GM18873 (cell line): ENCODE measurements around the gene IGFALS.

Experiments
- ATAC-seq: cut with Tn5 transposase; IDR thresholded peaks from one replicate; pipeline ENCODE4 v1.9.1; 2021; ENCODE audit warnings: mild to moderate bottlenecking, moderate library complexity, moderate number of reproducible peaks; ENCODE audit not compliant: unreplicated experiment, low FRiP score

IGFALS gene

DNA sequence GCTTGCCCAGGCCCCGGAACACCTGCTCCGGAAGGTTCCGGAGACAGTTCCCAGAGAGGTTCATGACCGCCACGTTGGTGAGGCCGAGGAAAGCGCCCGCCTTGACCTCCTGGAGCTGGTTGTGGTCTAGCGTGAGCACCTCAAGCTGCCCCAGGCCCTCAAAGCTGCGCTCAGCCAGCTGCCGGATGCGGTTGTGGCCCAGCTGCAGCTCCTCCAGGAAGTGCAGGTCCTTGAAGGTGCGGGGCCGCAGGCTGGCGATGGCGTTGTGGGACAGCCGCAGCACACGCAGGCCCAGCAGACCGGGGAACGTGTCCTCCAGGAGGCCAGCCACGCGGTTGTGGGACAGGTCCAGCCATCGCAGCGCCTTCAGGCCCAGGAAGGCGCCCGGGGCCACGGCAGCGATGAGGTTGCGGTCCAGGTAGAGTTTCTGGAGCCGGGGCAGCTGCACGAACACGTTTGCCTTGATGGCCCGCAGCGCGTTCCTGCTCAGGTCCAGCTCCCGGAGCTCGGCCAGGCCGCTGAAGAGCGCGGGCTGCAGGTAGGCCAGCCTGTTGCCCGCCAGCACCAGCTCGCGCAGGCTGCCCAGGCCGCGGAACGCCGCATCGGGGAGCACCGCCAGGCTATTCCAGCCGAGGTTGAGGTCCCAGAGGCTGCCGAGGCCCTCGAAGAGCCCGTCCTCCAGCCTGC lies 2.1 kb downstream of the IGFALS start:
- no peak for ATAC-seq

DNA sequence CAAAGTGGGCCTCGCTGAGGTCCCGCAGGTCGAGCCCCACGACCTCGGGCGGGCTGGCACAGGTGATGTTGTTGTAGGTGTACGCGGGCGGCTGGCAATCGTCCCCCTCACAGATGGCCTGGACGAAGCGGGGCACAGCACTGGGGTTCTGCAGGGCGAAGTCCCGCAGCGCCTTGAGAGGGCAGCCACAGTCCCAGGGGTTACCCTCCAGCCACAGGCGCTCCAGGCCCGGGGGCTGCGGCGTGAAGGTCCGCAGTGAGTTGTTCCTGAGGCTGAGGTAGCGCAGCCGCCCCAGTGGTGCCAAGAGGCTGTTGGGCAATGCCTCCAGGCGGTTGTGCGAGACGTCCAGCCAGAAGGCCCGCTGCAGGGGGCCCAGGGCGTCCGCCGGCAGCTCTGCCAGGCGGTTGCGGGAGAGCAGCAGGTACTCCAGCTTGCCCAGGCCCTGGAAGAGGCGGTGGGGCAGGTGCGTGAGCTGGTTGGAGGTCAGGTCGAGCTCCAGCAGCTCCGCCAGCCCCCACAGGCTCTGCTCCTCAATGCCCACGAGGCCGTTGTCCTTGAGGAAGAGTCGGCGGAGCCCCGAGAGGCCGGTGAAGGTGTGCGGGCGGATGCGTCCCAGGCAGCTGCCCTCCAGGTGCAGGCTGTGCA lies 2.8 kb downstream of the IGFALS start:
- no peak for ATAC-seq

DNA sequence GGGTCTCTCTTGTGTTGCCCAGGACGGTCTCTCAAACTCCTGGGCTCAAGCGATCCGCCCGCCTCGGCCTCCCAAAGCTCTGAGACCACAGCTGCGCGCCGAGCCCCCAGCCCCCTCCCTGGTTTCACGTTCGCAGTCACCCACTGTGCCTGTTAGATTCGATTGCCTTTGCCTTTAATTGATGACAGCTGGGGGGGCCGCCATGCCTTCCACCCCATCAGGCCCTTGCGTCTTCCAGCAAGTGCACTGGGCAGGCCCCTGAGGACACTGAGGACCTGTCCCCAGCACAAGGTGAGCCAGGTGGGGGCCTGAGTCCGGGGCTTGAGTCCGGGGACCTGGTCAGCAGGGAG lies 3.3 kb downstream of the IGFALS start:
- ATAC-seq: no peak

DNA sequence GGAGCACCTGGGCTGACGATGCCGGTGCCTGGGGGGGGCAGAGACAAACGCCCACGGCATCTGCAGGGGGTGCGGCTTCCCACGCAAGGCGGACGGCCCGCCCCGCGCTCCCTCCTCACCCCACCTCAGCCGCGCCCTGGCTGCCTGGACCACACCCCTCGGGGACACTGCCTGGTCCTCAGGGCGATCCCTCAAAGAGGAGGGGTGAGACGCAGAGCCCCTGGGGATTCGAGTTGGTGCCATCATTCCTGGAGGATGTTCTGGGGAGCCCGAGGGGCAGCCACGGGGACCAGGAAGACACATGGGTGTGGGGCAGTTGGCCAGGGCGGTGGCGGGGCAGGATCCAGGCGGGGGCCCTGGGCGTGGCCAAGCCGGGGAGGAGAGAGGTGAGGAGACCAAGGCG lies 3.9 kb downstream of the IGFALS start:
- ATAC-seq: no peak

DNA sequence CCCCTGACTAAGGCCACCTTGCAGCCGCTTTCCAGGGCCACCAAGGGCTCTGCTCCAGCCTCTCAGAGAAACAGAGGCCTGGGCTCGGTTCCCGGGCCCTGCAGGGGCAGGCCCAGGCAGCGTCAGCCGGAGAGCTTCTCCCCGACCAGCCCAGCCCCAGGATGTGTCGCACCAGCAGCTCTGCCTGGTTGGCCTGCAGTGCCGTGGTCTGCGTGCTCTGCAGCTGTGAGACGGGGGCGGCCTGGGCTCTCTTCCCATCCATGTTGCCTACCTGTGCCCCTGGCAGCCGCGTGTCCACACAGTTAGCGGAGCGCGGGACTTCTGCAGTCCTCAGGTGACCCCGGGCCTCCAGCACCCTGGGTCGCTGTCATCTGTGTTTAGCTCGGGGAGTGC lies 4.8 kb downstream of the IGFALS start:
- ATAC-seq: no peak

DNA sequence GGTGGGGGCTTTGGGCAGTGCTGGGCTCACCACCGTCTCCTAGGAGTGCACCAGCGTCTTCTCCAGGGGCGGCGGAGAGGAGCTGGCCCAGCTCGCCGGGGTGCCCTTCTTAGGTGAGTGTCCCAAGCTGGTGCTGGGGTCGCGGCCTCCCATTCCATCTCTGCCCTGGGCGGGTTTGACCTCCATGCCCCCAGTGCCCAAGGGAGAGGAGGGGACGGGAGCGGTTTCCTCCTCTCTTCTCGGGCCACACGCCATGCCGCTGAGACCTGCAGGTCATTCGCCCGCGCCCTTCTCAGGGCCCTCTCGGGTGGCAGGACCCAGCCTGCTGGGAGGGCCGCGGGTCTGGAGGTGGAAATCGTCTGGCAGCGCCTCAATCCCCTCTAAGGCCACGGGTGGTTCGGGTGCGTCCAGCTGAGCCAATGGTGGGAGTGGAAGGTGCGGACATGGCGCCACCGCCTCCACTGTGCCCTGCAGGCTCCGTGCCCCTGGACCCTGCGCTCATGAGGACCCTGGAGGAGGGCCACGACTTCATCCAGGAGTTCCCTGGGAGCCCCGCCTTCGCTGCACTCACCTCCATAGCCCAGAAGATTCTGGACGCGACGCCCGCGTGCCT lies 5.3 kb downstream of the IGFALS start:
- ATAC-seq: no peak

DNA sequence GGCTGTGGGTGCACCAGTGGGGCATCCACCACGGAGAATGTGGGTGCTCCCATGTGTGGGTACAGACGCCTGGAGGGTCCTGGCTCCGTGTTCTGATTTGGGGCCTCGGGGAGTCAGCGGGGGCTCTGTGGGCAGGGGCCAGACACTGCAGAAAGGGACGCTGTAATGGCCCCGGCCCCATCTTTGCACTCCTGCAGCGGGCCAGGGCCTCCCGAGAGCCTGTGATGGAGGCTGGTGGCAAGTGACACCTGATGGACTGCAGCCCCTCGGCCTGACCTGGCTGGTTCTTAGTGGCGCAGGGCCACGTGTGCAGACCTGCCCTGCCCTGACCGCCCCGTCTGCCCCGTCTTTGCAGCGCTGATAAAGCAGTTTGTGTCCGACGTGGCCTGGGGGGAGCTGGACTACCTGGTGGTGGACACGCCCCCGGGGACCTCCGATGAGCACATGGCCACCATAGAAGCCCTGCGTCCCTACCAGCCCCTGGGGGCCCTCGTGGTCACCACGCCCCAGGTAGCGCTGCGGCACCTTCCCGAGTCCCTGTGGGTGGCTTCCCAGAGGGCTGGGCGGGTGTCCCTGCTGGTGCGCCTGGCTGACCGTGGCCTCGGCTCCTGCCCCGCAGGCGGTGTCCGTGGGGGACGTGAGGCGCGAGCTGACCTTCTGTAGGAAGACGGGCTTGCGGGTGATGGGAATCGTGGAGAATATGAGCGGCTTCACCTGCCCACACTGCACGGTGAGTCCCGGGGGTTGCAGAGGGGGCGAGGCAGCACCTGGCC lies 6.0 kb downstream of the IGFALS start:
- no peak for ATAC-seq

DNA sequence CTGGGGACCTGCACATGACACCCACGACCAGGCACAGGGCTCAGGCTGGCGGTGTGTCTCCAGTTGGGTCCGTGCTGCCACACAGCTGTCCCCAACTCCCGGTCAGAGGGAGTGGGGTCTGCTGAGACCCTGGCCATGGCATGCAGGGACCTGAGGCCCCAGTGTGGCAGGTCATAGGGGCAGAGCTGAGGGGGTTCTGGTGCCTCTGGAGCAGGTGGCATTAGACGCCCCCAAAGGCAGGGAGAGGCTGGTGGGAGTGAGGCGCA lies 6.5 kb downstream of the IGFALS start:
- no peak for ATAC-seq

DNA sequence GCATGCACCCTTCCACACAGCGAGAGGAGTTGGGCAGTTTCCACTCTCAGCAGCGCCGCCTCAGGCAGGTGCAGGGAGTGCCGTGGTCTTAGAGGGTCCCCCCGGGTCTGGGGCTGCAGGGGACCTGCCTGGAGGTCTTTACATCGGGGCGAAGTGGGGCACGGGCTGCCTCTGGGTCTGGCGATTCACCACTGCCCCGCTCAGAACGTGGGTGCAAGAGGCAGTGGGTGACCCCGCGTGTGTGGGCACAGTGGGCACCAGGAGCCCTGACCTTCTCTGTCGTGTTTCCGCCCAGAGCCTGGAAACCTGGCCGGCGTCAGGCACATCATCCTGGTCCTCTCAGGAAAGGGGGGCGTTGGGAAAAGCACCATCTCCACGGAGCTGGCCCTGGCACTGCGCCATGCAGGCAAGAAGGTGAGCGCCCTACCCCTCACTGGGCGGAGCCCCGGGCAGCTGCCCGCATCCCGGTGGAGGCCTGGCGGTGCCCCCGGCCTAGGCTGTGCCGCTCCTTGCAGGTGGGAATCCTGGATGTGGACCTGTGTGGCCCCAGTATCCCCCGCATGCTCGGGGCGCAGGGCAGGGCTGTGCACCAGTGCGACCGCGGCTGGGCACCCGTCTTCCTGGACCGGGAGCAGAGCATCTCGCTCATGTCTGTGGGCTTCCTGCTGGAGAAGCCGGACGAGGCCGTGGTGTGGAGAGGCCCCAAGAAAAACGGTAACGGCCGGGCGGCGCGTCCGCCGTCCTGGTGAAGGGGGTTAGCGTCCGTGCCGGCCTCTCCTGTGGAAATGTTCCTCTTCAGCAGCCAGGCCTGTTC lies 7.1 kb downstream of the IGFALS start:
- no peak for ATAC-seq

DNA sequence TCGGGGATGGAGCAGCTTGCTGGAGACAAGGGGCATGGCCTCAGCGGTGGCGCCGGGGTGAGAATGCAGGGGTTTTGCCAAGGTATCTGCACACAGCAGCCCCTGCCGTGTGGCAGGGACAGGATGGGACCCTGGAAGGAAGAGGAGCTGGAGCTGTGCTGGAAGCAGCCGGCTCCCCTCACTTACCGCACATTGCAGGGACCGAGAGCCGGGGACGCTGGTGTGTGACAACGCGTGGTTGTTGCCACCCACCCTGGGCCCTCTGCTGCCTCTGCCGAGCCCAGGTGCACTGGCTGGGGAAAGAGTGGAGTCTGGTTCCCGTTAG lies 7.7 kb downstream of the IGFALS start:
- ATAC-seq: no peak

DNA sequence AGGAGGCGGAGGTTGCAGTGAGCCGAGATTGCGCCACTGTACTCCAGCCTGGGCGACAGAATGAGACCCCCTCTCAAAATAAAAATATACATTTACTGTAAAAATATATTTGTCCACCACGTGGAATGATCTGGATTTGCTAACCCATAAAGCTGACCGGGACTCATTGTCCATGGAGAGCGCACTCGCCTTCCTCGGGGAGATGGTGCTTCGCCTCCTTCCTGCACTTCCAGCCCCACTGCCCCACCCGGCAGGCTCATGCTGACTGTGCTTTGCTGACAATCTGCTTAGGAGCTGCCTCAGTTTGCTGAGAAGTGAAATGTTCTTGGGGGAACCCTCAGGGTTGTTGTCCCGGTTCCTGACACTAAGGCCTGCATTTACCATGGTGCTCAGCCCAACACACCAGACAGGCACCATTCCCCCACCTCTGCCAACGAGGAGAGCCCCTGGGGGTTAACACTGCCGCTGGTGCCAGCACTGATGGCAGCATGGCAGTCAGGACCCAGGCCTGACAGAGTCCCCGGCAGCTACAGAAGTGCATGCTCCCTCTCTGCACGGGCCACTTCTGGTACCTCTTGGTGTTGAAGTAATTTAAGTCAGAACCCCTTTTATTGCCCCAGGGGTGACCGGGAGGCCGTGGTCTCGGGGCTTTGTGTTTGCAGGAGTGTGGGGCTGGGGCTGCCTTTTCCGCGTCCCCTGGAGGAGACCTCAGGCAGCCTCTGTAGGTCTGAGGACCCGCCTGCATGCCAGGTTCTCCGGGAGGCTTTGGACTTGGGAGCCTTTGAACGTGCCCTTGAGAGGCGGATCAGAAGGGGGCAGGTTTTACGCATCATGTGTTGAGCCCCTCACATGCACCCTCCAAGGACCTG lies 8.3 kb downstream of the IGFALS start:
- ATAC-seq: no peak

DNA sequence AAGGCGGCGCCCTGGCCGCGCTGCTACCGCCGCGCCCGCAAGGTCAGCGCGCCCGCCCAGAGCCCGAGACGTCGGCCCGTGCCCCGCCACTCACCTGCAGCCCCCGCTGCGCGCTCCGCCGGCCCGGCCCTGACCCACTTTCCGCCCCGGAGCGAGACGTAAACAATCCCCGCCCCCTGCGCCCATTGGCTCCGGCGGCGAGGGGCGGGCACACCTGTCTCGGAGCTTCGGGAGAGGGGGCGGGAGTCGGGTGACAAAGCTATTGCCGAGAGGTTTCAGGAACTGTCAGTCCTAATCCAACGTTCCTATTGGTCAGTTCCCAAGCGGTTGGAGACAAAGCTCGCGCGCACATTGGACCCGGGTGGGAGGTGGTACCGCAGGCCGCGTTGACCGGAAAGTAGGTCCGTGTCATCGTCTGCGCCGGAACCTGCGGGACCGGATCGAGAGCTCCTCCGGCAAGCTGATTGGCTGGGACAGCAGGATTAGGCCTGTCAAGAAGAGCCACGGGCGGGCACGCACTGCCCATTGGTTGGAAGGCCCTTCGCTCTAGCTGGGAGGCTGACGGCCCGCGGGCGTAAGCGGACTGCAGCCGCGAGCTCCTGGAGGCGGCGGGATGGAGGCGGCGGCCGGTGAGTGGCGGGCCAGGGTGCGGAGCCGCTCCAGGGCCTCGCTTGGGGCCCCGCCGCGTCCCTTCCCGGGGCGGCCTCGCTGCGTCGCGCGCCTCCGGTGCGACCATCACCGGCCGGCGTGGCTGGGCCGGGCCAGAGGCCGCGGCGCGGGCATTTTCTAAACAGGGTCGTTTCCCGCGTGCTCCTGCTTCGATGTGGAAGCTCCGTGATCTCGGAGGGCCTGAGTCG lies 10.9 kb downstream of the IGFALS start, which contains the start of the genes NUBP2 and SPSB3:
Gene NUBP2, plus strand, starts transcription at position 553 of the 857 bp plus-strand sequence. Its CDS starts 61 bp downstream, at position 614.
Gene SPSB3, minus strand, starts transcription at position 164 of the 857 bp plus-strand sequence. CDS start 1,088 bp downstream, outside the sequence.
- ATAC-seq: peak; percentile 86

DNA sequence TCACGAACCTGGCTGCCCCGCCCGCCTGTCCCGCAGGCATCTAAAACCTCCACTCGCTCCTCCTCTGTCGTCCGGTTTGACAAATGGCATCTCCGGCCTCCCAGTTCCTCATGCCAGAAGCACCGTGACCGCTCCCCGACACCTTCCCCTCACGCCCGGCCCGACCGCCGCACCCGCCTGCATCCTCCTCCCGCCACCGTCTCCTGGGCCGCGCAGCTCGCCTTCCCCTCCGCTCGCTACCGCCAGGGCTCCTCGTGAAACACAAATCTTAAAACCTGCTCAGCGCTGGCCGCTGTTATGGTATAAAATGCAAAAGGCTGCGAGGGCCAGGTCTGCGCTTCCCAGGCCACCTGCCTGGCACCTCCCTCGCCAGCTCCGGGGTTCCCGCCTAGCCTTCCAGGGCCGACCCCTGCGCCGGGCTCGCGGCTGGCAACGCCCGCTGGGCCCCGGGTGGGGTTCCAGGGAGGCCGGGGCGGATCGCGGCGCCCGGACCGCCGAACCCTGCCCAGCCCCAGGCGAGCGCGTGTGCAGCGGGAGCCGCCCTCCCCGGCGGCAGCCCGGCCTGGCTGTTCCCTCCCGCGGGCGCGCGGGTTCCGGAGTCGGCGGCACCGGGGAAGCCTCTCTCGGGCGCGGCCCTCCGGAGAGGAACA lies 11.6 kb downstream of the IGFALS start:
- ATAC-seq: no peak

DNA sequence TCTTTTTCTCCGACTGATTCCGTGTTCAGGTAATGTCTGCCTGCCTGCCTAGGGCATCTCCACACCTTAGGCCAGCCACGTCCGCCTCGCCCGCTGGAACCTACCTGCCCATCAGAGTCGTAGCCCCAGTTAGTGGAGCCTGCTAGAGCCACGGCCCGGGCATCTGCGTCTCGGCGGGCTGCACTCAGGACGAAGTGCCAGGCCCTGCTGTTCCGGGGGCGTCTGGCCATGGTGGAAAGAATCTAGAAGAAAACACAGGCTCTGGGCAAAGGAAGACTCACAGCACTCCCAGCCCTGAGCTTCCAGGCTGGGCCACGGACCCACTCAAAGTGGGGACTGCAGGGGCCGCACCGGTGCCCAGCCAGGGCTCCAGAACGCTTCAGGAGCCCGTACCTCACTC lies 12.3 kb downstream of the IGFALS start:
- ATAC-seq: no peak

DNA sequence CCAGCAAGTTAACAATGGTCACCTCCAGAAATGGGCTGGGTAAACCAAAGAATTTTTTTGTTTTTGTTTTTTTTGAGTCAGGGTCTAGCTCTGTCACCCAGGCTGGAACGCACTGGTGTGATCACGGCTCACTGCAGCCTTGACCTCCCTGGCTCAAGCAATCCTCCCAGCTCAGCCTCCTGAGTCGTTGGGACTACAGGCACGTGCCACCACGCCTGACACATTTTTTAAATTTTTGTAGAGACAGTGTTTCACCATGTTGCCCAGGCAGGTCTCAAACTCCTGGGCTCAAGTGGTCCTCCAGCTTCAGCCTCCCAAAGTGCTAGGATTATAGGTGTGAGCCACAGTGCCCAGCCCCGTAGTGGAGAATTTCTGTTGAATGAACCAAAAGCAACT lies 12.8 kb downstream of the IGFALS start:
- ATAC-seq: no peak

DNA sequence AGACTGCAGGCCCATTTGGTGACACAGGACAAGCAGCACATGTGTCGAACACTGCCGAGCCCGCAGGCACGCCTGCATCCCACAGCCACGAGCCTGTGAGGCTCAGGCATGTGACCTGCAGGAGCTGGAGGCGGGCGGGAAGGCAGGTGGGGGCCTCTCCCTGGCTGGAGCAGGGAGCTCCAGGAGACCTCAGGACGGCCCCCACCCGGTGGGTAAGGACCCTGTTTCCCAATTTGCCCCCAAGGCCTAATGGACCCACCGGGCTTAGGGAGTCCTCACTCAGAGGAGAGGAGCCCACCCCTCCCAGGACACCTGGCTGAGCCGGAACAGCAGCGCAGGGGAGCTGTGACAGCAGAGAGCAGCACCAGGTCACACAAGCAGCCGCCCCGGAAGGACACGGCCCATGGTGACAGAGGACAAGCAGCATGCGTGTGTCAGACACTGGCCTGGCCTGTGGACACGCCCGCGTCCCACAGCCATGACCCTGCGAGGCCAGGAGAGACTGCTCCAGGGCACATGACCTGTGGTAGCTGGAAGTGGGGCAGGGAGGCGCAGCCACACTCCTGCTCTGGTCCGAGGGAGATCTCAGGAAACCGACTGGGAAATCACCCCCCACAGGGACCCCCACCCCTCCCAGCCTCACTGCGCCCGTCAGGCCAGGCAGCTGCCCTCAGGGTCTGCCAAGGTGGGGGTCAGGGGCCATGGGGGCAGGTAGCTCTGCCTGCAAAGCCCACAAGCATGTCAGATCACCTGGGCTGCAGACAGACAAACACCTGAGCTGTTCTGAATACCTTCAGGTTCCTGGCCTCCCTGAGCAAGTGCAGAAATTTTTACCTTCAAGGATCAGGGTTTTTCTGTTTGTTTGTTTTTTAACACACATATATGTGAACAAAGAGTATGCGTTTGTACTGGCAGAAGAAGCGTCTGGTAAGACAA lies 13.5 kb downstream of the IGFALS start:
- ATAC-seq: no peak

DNA sequence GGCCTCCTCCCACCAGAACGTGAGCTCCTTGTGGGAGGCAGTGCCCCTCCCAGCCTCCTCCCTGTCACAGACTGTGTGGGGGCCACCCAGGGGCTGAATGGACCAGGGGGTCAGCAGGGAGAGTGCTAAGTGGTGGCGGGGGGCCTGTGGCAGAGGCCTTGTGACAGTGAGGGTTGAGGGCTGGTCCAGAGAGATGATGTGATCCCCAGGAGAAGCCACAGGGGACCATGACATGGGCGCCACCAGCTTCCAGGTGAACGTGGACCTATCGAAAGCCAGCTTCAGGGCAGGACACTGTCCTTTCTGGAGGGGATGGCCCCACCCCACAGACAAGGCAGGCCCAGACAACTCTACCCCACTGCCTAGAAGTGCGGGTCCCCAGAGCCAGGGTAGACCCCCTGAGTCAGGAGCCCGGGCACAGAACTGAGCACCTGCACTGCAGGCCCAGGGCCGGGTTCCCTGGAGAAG lies 14.2 kb downstream of the IGFALS start:
- ATAC-seq: no peak
